Body of pancreas (tissue), 4 donors: ENCODE results near the gene ST3GAL6.

ENCODE experiments used
- CTCF ChIP-seq, 7 experiments: fragments of 450-650 bp in 4 of 7; fragments of 200-600 bp in 3 of 7; sonication (generic) in 3 of 7; IDR thresholded peaks; one replicate each; pipeline ENCODE4 v1.5.1; 2016 to 2019; ENCODE audit warnings: antibody characterized with exemption in 7 of 7
- POLR2A ChIP-seq, 3 donors: fragments of 450-650 bp; IDR thresholded peaks; one replicate each; pipeline ENCODE4 v1.6.1; 2016; ENCODE audit warnings: antibody characterized with exemption in 3 of 3, mild to moderate bottlenecking in 2 of 3

GRCh38 chr3:98728672-98729071, 34.5 kb upstream of the ST3GAL6 start:
- no peak for TF ChIP-seq CTCF (IDR thresholded peaks at IDR 0.05)
- no peak for TF ChIP-seq POLR2A (IDR thresholded peaks at IDR 0.05)
